H54 (cell line): ENCODE measurements around the gene MAP4K2.
"Not testable (repeated sequence)": the region's sequence is repeated elsewhere in the genome, so short reads cannot be mapped to it uniquely, and the experiment has no call there.

ENCODE experiments used
- DNase-seq: peaks from one replicate; pipeline ENCODE4 v3.0.0; 2011; ENCODE audit warnings: low spot score, mixed read lengths; ENCODE audit not compliant: insufficient read length
- FAIRE-seq: peaks from 3 replicates; lab custom pipeline; 2011; peaks lifted over from hg19 to GRCh38; lab: Jason Lieb, UNC
- POLR2A ChIP-seq: IDR thresholded peaks from 2 replicates; pipeline ENCODE4 v1.6.1; 2011; ENCODE audit warnings: low read depth, mild to moderate bottlenecking, low read length

The MAP4K2 gene

GRCh38 chr11:64834031-64834722 lies 31.2 kb upstream of the MAP4K2 start:
- TF ChIP-seq POLR2A, result no peak
- no peak for DNase-seq
- FAIRE-seq, result no peak

GRCh38 chr11:64833509-64833908 lies 30.5 kb upstream of the MAP4K2 start:
- FAIRE-seq, result no peak
- TF ChIP-seq POLR2A, result no peak

GRCh38 chr11:64833198-64833502 lies 30.1 kb upstream of the MAP4K2 start:
- TF ChIP-seq POLR2A, result no peak
- no peak for DNase-seq
- FAIRE-seq, result no peak

More at GRCh38 chr11:64833509-64833908, 30.5 kb upstream of the MAP4K2 start:
- DNase-seq, result no peak

GRCh38 chr11:64832467-64833197 lies 29.6 kb upstream of the MAP4K2 start:
- no peak for TF ChIP-seq POLR2A
- no peak for FAIRE-seq
- DNase-seq, result no peak

- FAIRE-seq (no peak), DNase-seq (no peak)
- TF ChIP-seq POLR2A, result no peak
Observed at GRCh38 chr11:64831411-64831891, 28.4 kb upstream of the MAP4K2 start.

- TF ChIP-seq POLR2A, result no peak
- DNase-seq (no peak), FAIRE-seq (no peak)
Observed at GRCh38 chr11:64829536-64830251, 26.7 kb upstream of the MAP4K2 start.

GRCh38 chr11:64827451-64827839 lies 24.4 kb upstream of the MAP4K2 start:
- no peak for DNase-seq
- no peak for TF ChIP-seq POLR2A
- FAIRE-seq, result no peak

GRCh38 chr11:64826578-64827450 lies 23.8 kb upstream of the MAP4K2 start:
- no peak for TF ChIP-seq POLR2A
- FAIRE-seq (no peak), DNase-seq (no peak)

GRCh38 chr11:64826062-64826461 lies 23.0 kb upstream of the MAP4K2 start:
- DNase-seq (no peak), FAIRE-seq (no peak)
- no peak for TF ChIP-seq POLR2A

GRCh38 chr11:64823568-64824119 lies 20.6 kb upstream of the MAP4K2 start:
- no peak for TF ChIP-seq POLR2A
- DNase-seq (no peak), FAIRE-seq (no peak)

GRCh38 chr11:64817476-64817875 lies 14.5 kb upstream of the MAP4K2 start:
- DNase-seq (no peak), FAIRE-seq (no peak)
- TF ChIP-seq POLR2A, result no peak

GRCh38 chr11:64815433-64815832 lies 12.4 kb upstream of the MAP4K2 start:
- not testable (repeated sequence) for DNase-seq, FAIRE-seq

- FAIRE-seq (no peak), DNase-seq (no peak)
- no peak for TF ChIP-seq POLR2A
Observed at GRCh38 chr11:64814712-64815187, 11.7 kb upstream of the MAP4K2 start.

- FAIRE-seq (no peak), DNase-seq (no peak)
- TF ChIP-seq POLR2A, result no peak
Observed at GRCh38 chr11:64813826-64814225, 10.8 kb upstream of the MAP4K2 start.
